GM12874 (cell line): ENCODE data around the gene CKS1B.

Source experiments
- TF ChIP-seq, protein P1 (sequence below): IDR thresholded peaks from 2 replicates; pipeline ENCODE4 v1.5.1; 2011; ENCODE audit warnings: low read depth, mild to moderate bottlenecking, control low read depth, low read length, moderate library complexity; ENCODE audit not compliant: insufficient read depth

CKS1B gene

GRCh38 chr1:155014709-155015508, 40.4 kb downstream of the CKS1B start:
- TF ChIP-seq, protein P1, sequence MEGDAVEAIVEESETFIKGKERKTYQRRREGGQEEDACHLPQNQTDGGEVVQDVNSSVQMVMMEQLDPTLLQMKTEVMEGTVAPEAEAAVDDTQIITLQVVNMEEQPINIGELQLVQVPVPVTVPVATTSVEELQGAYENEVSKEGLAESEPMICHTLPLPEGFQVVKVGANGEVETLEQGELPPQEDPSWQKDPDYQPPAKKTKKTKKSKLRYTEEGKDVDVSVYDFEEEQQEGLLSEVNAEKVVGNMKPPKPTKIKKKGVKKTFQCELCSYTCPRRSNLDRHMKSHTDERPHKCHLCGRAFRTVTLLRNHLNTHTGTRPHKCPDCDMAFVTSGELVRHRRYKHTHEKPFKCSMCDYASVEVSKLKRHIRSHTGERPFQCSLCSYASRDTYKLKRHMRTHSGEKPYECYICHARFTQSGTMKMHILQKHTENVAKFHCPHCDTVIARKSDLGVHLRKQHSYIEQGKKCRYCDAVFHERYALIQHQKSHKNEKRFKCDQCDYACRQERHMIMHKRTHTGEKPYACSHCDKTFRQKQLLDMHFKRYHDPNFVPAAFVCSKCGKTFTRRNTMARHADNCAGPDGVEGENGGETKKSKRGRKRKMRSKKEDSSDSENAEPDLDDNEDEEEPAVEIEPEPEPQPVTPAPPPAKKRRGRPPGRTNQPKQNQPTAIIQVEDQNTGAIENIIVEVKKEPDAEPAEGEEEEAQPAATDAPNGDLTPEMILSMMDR = no peak

- TF ChIP-seq, protein P1 = no peak
Observed at GRCh38 chr1:155015527-155016230, 41.2 kb downstream of the CKS1B start.

- TF ChIP-seq, protein P1 = no peak
Observed at GRCh38 chr1:155016231-155016831, 41.9 kb downstream of the CKS1B start.

DNA sequence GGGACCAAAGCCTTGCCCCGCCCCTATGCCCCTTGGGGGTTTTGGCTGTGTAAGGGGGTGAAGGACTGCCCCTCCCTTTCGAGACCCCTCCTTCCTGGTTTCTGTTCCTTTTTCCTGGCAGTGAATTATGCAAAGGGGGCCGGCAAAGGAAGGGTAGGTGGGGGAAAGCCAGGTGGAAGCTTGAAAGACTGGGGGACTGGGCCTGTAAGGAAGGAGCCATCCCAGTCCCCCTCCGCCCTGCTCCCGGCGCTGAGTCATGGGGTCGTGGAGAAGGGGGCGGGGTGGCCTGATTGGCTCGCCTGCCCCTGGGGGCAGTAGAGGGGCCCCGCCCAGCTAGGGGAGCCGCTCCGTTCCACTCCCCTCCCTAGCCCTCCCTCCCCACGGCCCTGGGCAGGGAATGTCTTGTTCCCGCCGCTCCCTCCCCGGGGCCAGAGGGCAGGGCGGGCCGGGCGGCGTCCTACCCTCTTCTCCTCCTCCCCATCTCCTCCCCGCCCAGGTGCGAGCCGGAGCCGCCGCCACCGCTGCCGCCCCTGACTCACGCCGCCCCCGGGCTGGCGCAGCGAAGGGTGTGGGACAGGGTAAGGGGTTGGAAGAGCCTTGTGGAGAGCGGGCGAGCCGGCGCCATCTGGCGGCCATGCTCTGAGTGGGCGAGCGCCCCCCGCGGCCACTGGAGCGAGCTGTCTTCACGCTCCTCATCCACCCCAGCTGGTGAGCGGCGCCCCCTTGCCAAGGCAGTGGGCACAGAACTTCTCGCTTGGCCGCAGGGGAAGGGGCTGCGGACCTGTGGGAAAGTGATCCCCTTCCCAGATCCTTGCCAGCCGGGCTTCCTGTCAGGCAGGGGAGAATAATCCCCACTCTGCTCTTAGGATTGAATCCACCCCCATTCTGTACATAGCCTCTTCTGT, 42.8 kb downstream of the CKS1B start:
- TF ChIP-seq, protein P1 = peak; percentile 100

- TF ChIP-seq, protein P1 = no peak
Observed at GRCh38 chr1:155017946-155018316, 43.5 kb downstream of the CKS1B start.

- TF ChIP-seq, protein P1 = no peak
Observed at GRCh38 chr1:155018617-155019348, 44.3 kb downstream of the CKS1B start.
